H9 (cell line): ENCODE results near the gene SCAP. TPM values are rescaled to one million over a fixed set of nuclear protein-coding genes. Genes with fewer than 3 reads are reported as not detected.

Source experiments
- DNase-seq: peaks from one replicate; pipeline ENCODE4 v3.0.0-alpha.2; 2017
- H2AFZ ChIP-seq: one replicate; pipeline ENCODE4 v1.6.1; 2013; ENCODE audit warnings: mild to moderate bottlenecking, low read length, control low read depth, moderate library complexity
- H2AK5ac ChIP-seq: 2 replicates; pipeline ENCODE4 v1.6.1; 2013; ENCODE audit warnings: low read length, control low read depth, mixed read lengths; ENCODE audit not compliant: insufficient read length
- H2BK120ac ChIP-seq: one replicate; pipeline ENCODE4 v1.6.1; 2013; ENCODE audit warnings: low read depth, mild to moderate bottlenecking, low read length, control low read depth, inconsistent platforms; ENCODE audit not compliant: poor library complexity, severe bottlenecking
- H2BK12ac ChIP-seq: 2 replicates; pipeline ENCODE4 v1.6.1; 2013; ENCODE audit warnings: low read length, control low read depth, mixed read lengths, low read depth; ENCODE audit not compliant: insufficient read length
- H2BK15ac ChIP-seq: 2 replicates; pipeline ENCODE4 v1.6.1; 2013; ENCODE audit warnings: low read depth, low read length, control low read depth
- H2BK20ac ChIP-seq: one replicate; pipeline ENCODE4 v1.6.1; 2013; ENCODE audit warnings: low read depth, mild to moderate bottlenecking, low read length, control low read depth, inconsistent platforms; ENCODE audit not compliant: poor library complexity, severe bottlenecking
- H2BK5ac ChIP-seq: 2 replicates; pipeline ENCODE4 v1.6.1; 2013; ENCODE audit warnings: low read length, control low read depth, mixed read lengths; ENCODE audit not compliant: insufficient read length
- H3K14ac ChIP-seq: 2 replicates; pipeline ENCODE4 v1.6.1; 2013; ENCODE audit warnings: low read length, control low read depth; ENCODE audit not compliant: insufficient read depth
- H3K18ac ChIP-seq: 2 replicates; pipeline ENCODE4 v1.6.1; 2013; ENCODE audit warnings: low read depth, mild to moderate bottlenecking, mixed read lengths, low read length, control low read depth; ENCODE audit not compliant: insufficient read length
- H3K23ac ChIP-seq: 2 replicates; pipeline ENCODE4 v1.6.1; 2013; ENCODE audit warnings: low read length, control low read depth, mixed read lengths, low read depth; ENCODE audit not compliant: insufficient read length
- H3K23me2 ChIP-seq: 2 replicates; pipeline ENCODE4 v1.6.1; 2013; ENCODE audit warnings: low read depth, mild to moderate bottlenecking, mixed read lengths, low read length, control low read depth; ENCODE audit not compliant: insufficient read length, poor library complexity, severe bottlenecking
- H3K27ac ChIP-seq: 2 replicates; pipeline ENCODE4 v1.5.1; 2013; ENCODE audit warnings: low read length, control low read depth, mixed read lengths, low read depth; ENCODE audit not compliant: insufficient read length
- H3K27me3 ChIP-seq: 2 replicates; pipeline ENCODE4 v1.6.1; 2013; ENCODE audit warnings: low read length, control low read depth, inconsistent platforms; ENCODE audit not compliant: insufficient read depth
- H3K4ac ChIP-seq: 2 replicates; pipeline ENCODE4 v1.6.1; 2013; ENCODE audit warnings: low read depth, mild to moderate bottlenecking, control low read depth, inconsistent platforms, low read length, moderate library complexity
- H3K4me1 ChIP-seq: 2 replicates; pipeline ENCODE4 v1.6.1; 2013; ENCODE audit warnings: low read length, control low read depth, inconsistent platforms; ENCODE audit not compliant: insufficient read depth
- H3K4me2 ChIP-seq: 2 replicates; pipeline ENCODE4 v1.6.1; 2013; ENCODE audit warnings: low read length, control low read depth, mixed read lengths; ENCODE audit not compliant: insufficient read length, insufficient read depth
- H3K56ac ChIP-seq: 2 replicates; pipeline ENCODE4 v1.6.1; 2013; ENCODE audit warnings: low read depth, mild to moderate bottlenecking, mixed read lengths, low read length, control low read depth; ENCODE audit not compliant: insufficient read length
- H3K79me1 ChIP-seq: 2 replicates; pipeline ENCODE4 v1.6.1; 2013; ENCODE audit warnings: low read depth, mild to moderate bottlenecking, moderate library complexity, low read length, control low read depth, inconsistent platforms; ENCODE audit not compliant: insufficient read depth, poor library complexity, severe bottlenecking
- H3K79me2 ChIP-seq: 2 replicates; pipeline ENCODE4 v1.6.1; 2013; ENCODE audit warnings: low read length, control low read depth, inconsistent platforms; ENCODE audit not compliant: insufficient read depth
- H3K9ac ChIP-seq: 2 replicates; pipeline ENCODE4 v1.6.1; 2013; ENCODE audit warnings: low read length, control low read depth, mixed read lengths; ENCODE audit not compliant: insufficient read length; ENCODE audit errors: extremely low read depth
- H3K9me3 ChIP-seq: one replicate; pipeline ENCODE4 v1.6.1; 2013; ENCODE audit warnings: low read depth, low read length, inconsistent platforms; ENCODE audit not compliant: control insufficient read depth
- H3T11ph ChIP-seq: one replicate; pipeline ENCODE4 v1.6.1; 2013; ENCODE audit warnings: mild to moderate bottlenecking, low read length, control low read depth, inconsistent platforms
- H4K20me1 ChIP-seq: one replicate; pipeline ENCODE4 v1.6.1; 2013; ENCODE audit not compliant: control insufficient read depth, insufficient read length, insufficient read depth
- H4K5ac ChIP-seq: 2 replicates; pipeline ENCODE4 v1.6.1; 2013; ENCODE audit warnings: low read depth, mild to moderate bottlenecking, mixed read lengths, low read length, control low read depth; ENCODE audit not compliant: insufficient read length
- H4K8ac ChIP-seq: replicated peaks from 2 replicates; pipeline ENCODE4 v1.6.1; 2013; ENCODE audit warnings: low read length, control low read depth, mixed read lengths, low read depth; ENCODE audit not compliant: insufficient read length
- H4K91ac ChIP-seq: 2 replicates; pipeline ENCODE4 v1.6.1; 2013; ENCODE audit warnings: low read depth, mild to moderate bottlenecking, moderate library complexity, mixed read lengths, low read length, control low read depth; ENCODE audit not compliant: insufficient read length
- H3K27ac Mint-ChIP-seq, 3 experiments: 2 replicates in 2 of 3; 3 replicates in 1 of 3; pipeline ENCODE4 v1.8.0; 2020 to 2021; ENCODE audit warnings: mixed read lengths in 3 of 3, mild to moderate bottlenecking in 1 of 3, moderate library complexity in 1 of 3
- H3K27me3 Mint-ChIP-seq: 2 replicates; pipeline ENCODE4 v1.8.0; 2021; ENCODE audit warnings: low read depth, mild to moderate bottlenecking, moderate library complexity, mixed read lengths
- H3K36me3 Mint-ChIP-seq, 3 experiments: 2 replicates in 2 of 3; 3 replicates in 1 of 3; pipeline ENCODE4 v1.8.0; 2020 to 2021; ENCODE audit warnings: low read depth in 3 of 3, mixed read lengths in 3 of 3; ENCODE audit not compliant: insufficient read depth in 1 of 3
- H3K4me1 Mint-ChIP-seq, 2 experiments: 2 replicates each; pipeline ENCODE4 v1.8.0; 2020; ENCODE audit warnings: mixed read lengths in 2 of 2
- H3K4me3 Mint-ChIP-seq, 2 experiments: 2 replicates in 1 of 2; 3 replicates in 1 of 2; pipeline ENCODE4 v1.8.0; 2020 to 2021; ENCODE audit warnings: mild to moderate bottlenecking in 2 of 2, mixed read lengths in 2 of 2, moderate library complexity in 1 of 2
- H3K9me3 Mint-ChIP-seq, 2 experiments: 2 replicates in 1 of 2; 3 replicates in 1 of 2; pipeline ENCODE4 v1.8.0; 2020; ENCODE audit warnings: mild to moderate bottlenecking in 2 of 2, mixed read lengths in 2 of 2, moderate library complexity in 1 of 2
- WGBS: extraction: QIAGEN DNeasy Blood & Tissue Kit; methylation state at CpG from one replicate; pipeline ENCODE4 v1.1.7; 2013; ENCODE audit warnings: missing lambda C conversion rate, low lambda C conversion rate, mixed read lengths; ENCODE audit not compliant: insufficient read length; ENCODE audit errors: extremely low coverage; 5-methylcytosine and 5-hydroxymethylcytosine counted together
- total RNA-seq: library from RNA; stranded (reverse); gene quantifications from 2 replicates; pipeline ENCODE4 v1.2.1, GENCODE V29; 2021
- TF ChIP-seq, protein P1 (sequence below): fragments of 200-600 bp; sonication (generic); conservative IDR thresholded peaks from 3 replicates; pipeline ENCODE4 v1.8.0; 2021; ENCODE audit warnings: antibody characterized with exemption, mild to moderate bottlenecking

Gene SCAP
- total RNA-seq, 1 experiment from 2014 or later, result 104 TPM

DNA sequence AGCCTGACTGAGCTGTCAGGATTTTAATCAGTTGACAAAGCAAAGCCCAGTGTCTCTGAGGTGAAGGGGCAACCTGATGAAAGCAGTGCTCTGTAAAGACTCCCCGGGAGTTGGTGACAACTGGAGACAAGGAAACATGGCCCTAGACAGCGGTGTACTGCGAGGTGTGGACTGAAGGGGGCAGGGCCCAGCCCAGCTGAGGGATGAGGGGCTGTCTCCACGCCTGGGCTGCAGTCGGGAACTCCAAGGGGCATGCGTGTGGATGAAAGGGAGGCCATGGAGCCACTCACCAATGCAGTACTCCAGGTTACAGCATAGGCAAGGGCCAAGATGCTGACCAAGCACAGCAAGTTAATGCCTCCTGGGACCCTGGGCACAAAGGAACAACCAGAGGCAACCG, 45.1 kb downstream of the SCAP start:
- H3K36me3 Mint-ChIP-seq, result peaks cover 30 to 55% (median 40%) of the 10 kb centered on the region in 3 experiments
- Histone ChIP-seq H3K79me1 (no peaks in the 10 kb centered on the region), H2BK15ac (no peak overlapping the region), H4K5ac (no peak overlapping the region), H3K9ac (no peak overlapping the region), H3T11ph (no peak overlapping the region), H2BK12ac (no peak overlapping the region), H3K14ac (no peak overlapping the region), H3K4me1 (no peaks in the 10 kb centered on the region), H3K4me2 (no peak overlapping the region), H3K23me2 (no peaks in the 10 kb centered on the region), H4K20me1 (no peaks in the 10 kb centered on the region), H3K4ac (no peak overlapping the region), H3K27ac (no peak overlapping the region), H3K27me3 (no peaks in the 10 kb centered on the region; the same call in 1 of the 2 replicates), H4K91ac (no peak overlapping the region), H2BK5ac (no peak overlapping the region), H2BK20ac (no peak overlapping the region), H2AFZ (no peak overlapping the region), H3K9me3 (no peaks in the 10 kb centered on the region), H3K56ac (no peak overlapping the region), H3K18ac (no peak overlapping the region), H2AK5ac (no peak overlapping the region), H3K79me2 (no peaks in the 10 kb centered on the region), H3K23ac (no peak overlapping the region), H2BK120ac (no peak overlapping the region), H4K8ac (no peak overlapping the region)
- 0 out of 7 replicates have a peak overlapping the region, but pooled peaks of 1 of the 3 experiments have one; percentile 55 for H3K27ac Mint-ChIP-seq
- H3K27me3 Mint-ChIP-seq, result no peaks in the 10 kb centered on the region
- H3K4me1 Mint-ChIP-seq, result peaks cover 10 to 14% of the 10 kb centered on the region in 2 experiments
- no peak for DNase-seq
- no CpG with 5 or more reads among the region's 7 CpGs for WGBS
- TF ChIP-seq, protein P1, sequence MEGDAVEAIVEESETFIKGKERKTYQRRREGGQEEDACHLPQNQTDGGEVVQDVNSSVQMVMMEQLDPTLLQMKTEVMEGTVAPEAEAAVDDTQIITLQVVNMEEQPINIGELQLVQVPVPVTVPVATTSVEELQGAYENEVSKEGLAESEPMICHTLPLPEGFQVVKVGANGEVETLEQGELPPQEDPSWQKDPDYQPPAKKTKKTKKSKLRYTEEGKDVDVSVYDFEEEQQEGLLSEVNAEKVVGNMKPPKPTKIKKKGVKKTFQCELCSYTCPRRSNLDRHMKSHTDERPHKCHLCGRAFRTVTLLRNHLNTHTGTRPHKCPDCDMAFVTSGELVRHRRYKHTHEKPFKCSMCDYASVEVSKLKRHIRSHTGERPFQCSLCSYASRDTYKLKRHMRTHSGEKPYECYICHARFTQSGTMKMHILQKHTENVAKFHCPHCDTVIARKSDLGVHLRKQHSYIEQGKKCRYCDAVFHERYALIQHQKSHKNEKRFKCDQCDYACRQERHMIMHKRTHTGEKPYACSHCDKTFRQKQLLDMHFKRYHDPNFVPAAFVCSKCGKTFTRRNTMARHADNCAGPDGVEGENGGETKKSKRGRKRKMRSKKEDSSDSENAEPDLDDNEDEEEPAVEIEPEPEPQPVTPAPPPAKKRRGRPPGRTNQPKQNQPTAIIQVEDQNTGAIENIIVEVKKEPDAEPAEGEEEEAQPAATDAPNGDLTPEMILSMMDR, result 0 out of 3 replicates have a peak, but pooled peaks have one; percentile 11
- no peaks in the 10 kb centered on the region for H3K9me3 Mint-ChIP-seq
- H3K4me3 Mint-ChIP-seq, result no peak overlapping the region
